Germinal center (tissue), 1 donor: ENCODE results near the gene RNF125.
"Not testable (repeated sequence)": the region's sequence is repeated elsewhere in the genome, so short reads cannot be mapped to it uniquely, and the experiment has no call there.

ENCODE experiments used
- DNase-seq: peaks from one replicate; pipeline ENCODE4 v3.0.0; 2012; ENCODE audit warnings: mixed read lengths, low spot score

The RNF125 gene

DNA sequence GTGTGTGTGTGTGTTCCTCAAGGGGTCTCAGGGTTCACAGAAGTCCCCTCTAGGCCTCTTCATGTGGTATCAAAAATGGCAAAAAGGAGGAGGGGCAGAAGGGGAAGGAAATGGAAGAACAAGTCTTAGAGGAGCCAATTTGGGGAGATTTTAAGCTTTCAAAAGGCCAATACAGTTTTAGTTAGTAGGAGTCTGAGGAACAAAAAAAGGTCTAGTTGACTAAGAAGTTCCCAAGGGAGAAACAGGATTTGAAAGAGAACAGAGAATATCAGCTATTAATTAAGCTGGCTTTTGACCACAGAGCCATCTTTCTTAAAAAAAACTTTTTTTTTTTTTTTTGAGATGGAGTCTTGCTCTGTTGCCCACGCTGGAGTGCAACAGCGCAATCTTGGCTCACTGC is 7.1 kb downstream of the RNF125 start:
- no peak for DNase-seq

DNA sequence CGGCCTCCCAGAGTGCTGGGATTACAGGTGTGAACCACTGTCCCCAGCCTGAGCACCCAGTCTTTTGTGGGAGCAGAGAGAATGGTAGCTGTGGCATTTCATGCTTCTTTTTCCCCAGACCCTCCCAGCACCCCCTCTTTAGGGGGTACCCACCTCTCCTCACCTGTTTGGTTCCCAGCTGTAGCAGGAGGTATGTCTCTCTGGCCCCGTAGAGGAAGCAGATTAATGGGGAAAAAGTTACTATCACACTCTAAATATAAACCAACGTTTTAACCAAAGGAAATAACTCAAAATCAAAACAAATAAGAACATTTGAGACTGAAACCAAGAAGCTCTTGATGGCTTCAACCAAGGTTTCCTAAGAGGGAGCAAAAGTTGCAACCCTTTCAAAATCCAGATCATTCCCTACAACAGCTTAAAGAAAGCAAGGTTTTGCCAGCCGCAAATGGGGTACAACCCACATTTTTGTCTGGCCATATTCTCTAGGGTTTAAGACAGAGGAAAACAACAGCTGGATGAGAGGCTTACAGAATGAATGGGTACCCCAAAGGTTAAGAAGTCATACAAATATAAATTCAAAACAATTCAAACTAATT is 8.0 kb downstream of the RNF125 start:
- no peak for DNase-seq

DNA sequence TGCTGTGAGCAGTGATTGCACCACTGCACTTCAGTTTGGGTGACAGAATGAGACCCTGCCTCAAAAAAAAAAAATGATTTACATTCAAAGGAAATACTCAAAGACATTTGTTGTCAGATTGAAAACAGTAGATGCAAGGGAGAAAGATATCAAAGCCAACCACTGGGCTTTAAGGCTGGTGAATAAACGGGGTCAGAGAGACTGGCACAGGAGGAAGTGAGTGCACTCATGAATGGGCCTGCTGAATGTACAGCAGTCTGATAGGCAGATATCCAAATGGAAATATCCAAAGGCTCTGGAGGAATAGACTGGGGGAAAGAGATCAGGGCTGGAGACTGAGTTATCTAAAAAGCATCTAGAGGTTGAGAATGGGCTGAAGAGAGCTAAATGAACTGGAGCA is 10.9 kb downstream of the RNF125 start:
- DNase-seq: no peak

DNA sequence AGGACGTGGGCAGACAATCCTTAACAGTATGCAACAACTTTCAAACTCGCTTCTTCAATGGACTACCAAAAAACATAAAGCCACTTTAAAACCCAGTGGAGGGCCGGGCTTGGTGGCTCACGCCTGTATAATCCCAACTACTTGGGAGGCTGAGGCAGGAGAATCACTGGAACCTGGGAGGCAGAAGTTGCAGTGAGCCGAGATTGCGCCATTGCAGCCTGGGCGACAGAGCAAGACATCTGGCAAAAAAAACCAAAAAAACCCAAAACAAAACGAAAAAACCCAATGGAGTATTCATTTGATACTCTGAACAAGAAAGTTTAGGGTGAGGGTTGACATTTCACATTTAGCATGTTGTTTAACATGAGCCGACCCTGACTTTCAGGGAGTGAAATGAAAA is 14.0 kb downstream of the RNF125 start:
- DNase-seq: no peak

DNA sequence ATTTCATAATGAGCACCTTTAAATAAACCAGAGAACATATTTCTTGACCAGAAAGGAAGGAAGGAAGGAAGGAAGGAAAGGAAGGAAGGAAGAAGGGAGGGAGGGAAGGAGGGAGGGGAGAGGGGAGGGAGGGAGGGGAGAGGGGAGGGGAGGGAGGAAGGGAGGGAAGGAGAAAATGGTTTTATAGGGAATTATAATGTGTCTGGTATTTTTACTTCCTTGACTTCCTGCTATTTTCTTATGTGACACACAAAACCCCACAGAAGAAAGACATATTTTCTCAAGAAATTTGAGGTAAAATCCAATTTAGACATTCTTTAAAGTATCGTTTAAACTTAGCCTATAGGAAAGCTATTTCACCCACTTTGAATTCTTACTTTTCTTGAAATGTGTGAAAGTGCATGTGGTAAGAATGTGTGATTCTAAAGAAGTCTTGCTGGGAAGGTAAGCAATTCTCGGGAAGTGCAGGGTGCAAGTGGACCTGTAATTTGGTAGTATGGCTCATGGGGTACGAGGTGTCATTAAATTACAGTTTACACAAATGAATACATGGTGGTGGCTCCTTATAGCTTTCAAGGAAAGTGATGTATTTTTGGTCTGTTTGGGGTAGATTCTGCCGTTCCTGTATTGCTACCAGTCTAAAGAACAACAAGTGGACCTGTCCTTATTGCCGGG is 18.0 kb downstream of the RNF125 start:
- DNase-seq: no peak

DNA sequence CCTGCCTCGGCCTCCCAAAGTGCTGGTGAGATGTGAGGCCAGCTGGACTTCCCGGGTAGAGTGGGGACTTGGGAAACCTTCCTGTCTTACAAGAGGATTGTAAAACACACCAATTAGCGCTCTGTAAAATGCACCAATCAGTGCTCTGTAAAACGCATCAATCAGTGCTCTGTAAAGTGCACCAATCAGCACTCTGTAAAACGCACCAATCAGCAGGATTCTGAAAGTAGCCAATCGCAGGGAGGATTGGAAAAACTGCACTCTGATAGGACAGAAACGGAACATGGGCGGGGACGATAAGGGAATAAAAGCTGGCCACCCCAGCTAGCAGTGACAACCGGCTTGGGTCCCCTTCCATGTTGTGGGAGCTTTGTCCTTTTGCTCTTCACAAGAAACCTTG is 19.0 kb downstream of the RNF125 start:
- no peak for DNase-seq

DNA sequence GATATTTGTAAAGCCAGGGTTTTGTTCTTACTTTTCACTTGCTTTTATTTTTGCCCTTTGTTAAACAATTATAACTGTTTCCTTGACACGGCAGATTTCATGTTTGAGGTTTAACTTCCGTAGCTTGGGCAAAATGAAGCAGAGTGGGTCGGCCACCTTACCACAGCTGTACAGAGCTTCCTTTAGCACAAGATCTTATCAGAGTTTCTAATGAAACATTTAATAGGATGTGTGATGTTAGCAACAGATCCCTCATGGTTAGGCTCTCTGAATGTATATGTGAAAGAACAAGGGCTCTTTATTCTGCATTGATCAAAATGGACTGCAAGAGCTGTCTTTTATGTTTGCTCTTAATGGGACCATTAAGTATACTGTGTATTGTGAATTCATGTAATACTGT is 22.3 kb downstream of the RNF125 start:
- DNase-seq: no peak

DNA sequence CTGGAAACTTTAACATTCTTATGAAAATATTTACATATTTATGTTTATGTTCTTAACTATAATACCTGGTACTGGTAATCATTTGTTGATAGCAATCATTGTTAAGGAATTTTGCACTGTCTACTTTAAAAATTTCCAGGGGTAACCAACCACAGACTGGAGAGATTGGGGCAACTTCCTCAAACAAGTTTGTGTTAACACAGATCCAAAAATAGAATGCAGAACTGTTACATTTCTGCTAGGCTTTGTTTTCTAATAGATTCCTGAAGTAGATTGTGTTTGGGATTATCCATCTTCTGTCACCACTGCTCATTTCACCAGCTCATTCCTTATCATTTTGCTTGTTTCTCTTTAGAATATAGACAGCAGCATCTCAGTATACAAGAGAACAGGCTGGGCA is 23.7 kb downstream of the RNF125 start:
- peak; percentile 7 for DNase-seq

DNA sequence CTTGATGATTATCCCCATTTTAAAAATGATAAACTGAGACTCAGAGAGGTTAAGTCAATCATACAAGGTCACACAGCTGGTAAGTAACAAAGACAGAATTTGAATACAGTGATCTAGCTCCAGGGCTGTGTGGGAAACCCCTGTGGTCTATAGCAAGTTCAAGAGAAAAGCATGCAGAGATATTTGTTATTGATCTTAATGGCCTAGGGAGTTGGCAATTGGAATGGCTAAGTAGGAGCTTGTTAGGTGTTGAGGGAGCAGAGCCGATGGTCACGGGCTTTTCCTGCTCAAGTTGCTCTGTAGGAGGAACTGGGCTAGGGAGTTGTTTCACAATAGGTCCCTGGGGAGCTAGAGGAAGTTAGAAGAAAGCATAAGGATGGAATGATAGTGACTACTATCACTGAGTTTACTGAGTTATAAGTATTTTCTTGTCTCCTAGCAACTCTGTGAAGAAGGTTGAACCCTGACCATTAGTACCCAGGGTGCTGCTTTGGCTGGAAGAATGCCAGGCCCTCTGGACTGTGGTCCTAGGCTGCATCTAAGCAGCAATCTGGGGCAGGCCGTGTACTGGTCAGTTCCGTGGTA is 30.0 kb downstream of the RNF125 start:
- DNase-seq: no peak

DNA sequence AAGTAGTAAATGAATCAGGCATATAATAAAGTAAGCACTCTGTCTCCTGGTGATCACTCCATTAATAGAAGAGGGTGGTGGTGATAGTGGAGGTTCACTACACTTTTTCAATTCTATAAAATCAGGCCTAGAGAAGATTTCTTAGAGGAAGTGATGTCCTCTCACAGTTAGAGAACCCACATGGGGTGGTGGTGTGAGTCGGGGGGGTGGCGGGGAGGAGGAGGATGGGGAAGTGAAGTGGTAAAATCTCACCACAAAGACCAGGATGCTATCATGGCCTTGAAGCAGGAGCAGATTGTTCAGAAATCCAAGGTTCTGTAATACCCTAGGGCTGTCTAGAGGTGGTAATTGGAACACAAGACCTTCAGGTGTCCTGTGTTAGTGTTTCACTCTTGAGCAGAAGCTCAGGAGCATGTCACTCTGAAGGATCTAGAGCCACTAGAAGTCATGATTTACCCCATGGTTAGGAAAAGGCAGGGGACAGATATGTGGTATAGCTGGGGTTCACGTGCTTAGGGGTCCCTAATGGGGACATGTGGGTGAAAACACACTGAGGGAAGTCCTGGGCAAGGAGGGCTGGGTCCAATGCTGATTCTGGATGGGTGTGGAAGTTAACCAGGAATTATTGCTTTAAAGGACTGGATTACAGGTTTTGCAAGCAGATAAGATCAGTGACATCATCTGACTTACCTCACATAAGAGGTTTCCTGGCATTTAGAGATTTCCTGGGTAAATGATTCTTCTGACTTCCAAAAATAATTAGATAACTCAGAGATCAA is 31.0 kb downstream of the RNF125 start:
- DNase-seq: no peak

DNA sequence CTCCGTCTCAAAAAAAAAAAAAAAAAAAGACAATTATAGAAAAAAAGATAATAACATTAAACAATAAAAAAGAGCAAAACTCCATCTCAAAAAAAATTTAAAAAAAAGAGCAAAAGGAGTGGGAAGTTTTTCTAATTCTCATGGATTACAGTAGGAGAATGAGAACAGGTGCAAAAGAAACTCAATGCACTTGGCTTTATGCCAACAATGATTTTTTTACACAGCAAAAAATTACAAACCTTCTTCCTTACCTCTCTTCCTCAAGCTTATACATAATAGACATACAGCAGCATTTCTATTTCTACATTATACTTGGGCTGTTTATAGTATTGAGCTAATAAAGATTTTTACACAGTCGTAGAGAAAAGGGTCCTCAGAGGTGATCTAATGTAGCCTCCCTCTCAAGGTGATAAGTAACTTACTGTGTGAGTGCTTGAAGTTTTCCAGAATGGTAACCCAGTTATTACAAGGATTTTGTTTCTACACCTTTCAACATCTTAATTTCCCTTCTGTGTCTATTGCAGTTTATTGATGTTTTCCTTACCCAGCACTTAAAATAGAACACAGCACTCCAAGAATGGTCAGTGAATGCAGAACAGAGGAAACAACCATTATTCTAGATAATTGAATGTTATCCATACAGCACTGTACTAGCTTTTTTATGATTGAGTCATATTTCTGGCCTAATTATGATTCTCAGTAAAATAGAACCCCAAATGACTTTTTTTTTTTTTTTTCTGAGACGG is 38.2 kb downstream of the RNF125 start:
- DNase-seq: no peak

DNA sequence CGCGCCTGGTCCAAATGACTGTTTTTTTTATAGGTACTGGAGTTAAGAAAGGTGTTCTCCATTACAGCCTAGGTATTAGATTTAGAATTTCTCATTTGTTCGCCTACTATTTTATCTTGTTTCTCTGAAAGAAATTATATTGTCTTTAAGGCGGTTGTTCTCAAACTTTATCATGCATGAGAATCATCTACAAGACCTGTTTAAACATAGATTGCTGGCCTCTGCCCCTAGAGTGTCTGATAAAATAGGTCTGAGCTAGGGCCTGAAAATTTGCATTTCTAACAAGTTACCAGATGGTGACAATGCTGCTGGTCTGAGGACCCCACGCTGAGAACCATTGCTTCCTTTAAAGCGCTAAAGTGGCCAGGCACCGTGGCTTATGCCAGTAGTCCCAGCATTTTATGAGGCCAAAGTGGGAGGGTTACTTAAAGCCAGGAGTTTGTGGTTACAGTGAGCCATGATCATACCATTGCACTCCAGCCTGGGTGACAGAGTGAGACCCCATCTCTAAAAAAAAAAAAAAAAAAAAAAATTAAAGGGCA is 39.1 kb downstream of the RNF125 start:
- no peak for DNase-seq

DNA sequence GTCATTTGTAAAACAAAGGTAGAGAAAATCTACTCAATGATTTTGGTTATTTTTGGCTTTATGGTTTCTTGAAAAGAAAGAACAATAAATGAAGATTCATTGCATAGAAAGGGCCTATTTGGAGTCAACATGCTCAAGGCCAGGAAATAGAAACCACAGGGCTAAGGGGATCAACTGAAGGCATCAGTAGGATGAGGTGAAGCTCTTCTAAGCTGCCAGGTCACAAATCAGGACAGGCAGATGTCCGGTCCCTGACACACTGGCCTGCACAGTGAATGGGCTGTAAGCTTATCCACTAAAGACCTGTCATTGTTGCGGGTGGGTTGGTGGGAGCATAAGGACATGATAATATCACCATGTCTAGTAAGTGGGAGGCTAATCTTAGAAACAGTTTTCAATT is 41.4 kb downstream of the RNF125 start:
- DNase-seq: no peak

DNA sequence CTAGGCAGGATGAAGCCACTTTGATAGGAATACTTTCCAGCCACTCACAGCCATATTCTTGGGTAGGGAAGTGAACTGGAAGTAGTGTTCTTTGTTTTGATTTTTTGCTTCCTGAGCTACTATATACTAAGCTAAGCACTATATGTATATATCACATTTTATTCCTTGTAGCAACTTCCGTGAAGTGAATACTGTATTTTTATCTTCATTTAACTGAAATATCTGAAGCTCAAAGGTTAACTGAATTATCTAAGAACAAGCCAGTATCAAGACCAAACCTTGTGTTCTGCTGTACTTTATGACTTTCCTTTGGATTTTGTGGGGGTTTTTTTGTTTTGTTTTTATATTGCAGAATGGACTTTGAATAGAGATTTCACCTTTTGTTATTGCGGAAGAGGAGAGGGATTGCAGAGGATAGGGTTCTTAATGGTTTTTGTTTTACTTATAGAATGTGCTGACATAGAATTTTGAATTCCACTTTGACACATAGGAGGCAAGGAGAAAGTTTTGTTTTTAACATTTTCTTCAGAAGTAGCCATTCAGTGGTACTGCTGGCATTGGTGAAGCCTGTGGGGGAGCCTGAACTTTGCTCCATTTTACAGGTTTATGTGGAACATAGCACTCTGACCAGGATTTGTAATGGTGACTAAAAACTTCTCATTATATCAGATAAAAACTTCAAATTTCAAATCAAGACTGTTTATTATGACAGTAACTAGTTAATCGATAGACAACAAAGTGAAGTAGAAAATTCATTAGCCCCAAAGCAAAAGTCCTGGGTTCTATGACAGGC is 48.9 kb downstream of the RNF125 start:
- DNase-seq: no peak

DNA sequence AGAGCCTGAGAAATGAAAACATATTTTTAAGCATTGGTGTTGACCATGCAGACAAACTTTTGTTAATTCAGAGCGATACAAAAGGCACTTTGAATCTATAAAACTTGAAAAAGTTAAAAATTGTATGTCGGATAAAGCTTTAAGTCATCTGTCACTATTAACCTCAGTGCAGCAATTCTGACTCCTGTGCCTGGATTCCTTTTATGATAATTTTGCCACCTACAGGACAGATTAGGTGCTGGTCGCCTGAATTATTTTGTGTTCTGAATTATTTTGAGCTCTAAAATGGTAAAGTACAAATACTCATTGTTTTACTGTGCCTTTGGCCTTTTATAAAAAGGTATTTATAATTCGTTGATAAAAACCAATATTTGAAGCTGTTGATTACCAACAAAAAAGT is 53.7 kb downstream of the RNF125 start:
- DNase-seq: peak; percentile 25

DNA sequence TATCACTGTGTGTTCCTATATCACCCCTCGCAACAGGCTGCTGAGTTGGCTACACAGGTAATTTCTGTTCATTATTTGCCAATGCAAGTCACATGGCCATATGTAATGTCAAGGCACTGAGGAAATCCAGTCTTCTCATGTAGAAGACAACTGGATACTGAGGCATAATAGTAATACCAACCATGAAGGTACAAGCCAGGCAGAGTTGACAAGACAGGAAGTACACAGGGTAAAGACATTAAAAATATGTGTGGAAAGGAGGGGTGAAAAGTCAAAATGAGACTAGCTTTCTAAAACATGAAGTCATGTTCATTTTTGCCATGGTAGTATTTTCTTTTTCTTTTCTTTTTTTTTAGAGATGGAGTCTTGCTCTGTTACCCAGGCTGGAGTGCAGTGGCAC is 55.6 kb downstream of the RNF125 start:
- DNase-seq: no peak

DNA sequence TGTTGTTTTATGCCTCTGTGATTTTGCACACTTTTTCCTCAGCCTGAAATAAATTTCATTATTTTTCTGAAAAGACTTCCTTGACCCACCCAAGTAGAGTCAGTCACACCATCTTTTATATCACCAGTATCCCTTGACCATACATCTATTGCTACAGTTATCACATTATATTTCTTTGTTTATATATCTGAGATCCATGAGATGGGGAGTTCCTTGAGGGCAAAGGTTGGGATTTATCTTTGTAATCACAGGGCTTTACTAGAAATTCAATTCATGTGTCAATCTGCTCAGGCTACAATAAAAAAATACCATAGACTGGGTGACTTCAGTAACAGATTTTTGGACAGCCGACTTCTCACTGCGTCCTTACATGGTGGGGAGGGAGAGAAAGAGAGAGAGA is 60.2 kb downstream of the RNF125 start:
- no peak for DNase-seq

DNA sequence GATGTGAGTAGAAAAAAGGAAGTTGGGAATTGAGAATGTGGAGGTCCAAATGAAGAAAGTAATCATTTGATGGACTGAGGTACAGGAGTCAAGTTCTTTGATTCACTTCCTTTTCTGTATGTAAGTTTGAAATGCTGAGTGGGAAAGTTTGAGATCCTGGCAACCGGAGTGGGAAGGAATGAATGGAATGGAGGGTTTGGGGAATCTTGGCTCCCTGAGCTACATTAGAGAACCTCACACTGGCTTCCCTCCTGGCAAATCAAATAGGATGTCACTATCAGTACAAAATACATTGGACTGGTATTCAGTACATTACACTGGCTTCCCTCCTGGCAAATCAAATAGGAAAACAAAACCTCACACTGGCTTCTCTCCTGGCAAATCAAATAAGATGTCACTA is 63.3 kb downstream of the RNF125 start:
- no peak for DNase-seq

DNA sequence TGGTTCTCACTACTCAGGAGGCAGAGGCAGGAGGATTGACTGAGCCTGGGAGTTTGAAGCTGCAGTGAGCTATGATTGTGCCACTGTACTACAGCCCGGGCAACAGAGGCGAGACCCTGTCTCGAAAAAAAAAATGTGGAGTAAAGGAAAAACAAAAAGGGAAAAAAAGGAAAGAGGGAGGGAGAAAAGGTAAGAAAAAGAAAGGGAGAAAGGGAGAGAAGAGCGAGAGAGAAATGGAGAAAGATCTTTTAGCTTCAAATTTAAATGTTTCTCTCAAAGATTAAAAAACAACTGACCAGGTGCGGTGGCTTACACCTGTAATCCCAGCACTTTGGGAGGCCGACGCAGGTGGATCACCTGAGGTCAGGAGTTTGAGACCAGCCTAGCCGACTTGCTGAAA is 65.2 kb downstream of the RNF125 start:
- no peak for DNase-seq

DNA sequence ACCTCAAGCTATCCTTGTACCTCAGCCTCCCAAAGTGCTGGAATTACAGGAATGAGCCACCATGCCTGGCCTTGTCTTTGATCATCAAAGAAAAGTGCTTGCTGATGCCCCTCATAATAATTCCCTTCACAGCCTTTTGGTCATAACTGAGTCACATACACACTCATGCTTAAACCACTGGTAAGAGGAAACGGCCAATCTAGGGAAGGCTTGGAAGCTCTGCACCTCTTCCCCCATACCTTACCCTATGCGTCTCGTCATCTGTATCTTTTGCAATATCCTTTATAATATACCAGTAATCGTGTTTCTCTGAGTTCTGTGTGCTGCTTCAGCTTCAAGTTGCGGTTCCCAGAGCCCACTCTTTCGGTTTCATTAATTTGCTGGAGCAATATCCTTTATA is 68.3 kb downstream of the RNF125 start:
- no peak for DNase-seq

DNA sequence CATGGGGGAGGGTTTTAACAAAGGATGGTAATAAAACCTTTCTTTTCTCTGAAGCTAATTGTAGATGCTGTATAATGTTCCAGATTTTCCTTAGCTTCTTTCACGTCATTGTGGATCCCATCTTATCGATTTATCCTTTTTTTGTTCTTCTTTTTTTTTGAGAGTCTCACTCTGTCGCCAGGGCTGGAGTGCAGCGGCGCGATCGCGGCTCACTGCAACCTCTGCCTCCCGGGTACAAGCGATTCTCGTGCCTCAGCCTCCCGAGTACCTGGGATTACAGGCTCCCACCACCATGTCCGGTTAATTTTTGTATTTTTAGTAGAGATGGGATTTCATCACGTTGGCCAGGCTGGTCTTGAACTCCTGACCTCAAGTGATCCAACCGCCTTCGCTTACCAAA is 72.2 kb downstream of the RNF125 start:
- DNase-seq: not testable (repeated sequence)
